B cell (primary cell): Measurements from ENCODE around the gene KRT20. TPM values are rescaled to one million over a fixed set of nuclear protein-coding genes. Genes with fewer than 3 reads are reported as not detected.

Source experiments
- ATAC-seq: fragments of 200-7000 bp; cut with Tn5 transposase; one replicate; pipeline ENCODE4 v1.10.0; 2021; ENCODE audit warnings: low read depth, mild to moderate bottlenecking, moderate number of reproducible peaks, moderate library complexity
- CTCF ChIA-PET: fragments of 350-600 bp; sonication (Branson Sonifier 250); formaldehyde crosslinking; loops from one replicate; lab custom pipeline; 2021; ENCODE audit warnings: antibody characterized with exemption, inconsistent platforms; lab: Charles Lee
- POLR2A ChIA-PET: fragments of 350-600 bp; sonication (Branson Sonifier 250); formaldehyde crosslinking; loops from one replicate; lab custom pipeline; 2021; ENCODE audit warnings: antibody characterized with exemption; lab: Charles Lee
- DNase-seq: peaks from one replicate; pipeline ENCODE4 v3.0.0; 2013
- H2AFZ ChIP-seq: 2 replicates; pipeline ENCODE4 v1.6.1; 2012; ENCODE audit warnings: mild to moderate bottlenecking, low read depth, low read length; ENCODE audit not compliant: insufficient read depth, poor library complexity, severe bottlenecking
- H3K27ac ChIP-seq, 2 donors: 1 replicate in 1 of 2; 2 replicates in 1 of 2; pipeline ENCODE4 v1.5.1; 2012 to 2013; ENCODE audit warnings: low read length in 2 of 2, mild to moderate bottlenecking in 2 of 2, moderate library complexity in 1 of 2
- H3K27me3 ChIP-seq, 4 experiments: fragments of 200-600 bp in 1 of 4; sonication (generic) in 1 of 4; replicated peaks in 1 of 4; 1 replicate in 2 of 4; 2 replicates in 2 of 4; pipeline versions ENCODE4 v1.6.1 to v1.7.0; 2013 to 2016; ENCODE audit warnings: low read length in 3 of 4, mild to moderate bottlenecking in 2 of 4, mixed read lengths in 1 of 4, moderate library complexity in 1 of 4; ENCODE audit not compliant: insufficient read depth in 4 of 4, control insufficient read depth in 3 of 4; ENCODE audit errors: control extremely low read depth in 1 of 4
- H3K36me3 ChIP-seq, 2 experiments: replicated peaks in 1 of 2; 1 replicate in 1 of 2; 2 replicates in 1 of 2; pipeline versions ENCODE4 v1.6.1 to v1.7.1; 2013; ENCODE audit warnings: low read length in 1 of 2; ENCODE audit not compliant: insufficient read depth in 2 of 2, control insufficient read depth in 1 of 2; ENCODE audit errors: control extremely low read depth in 1 of 2, extremely low read depth in 1 of 2
- H3K4me1 ChIP-seq, 2 donors: fragments of 200-600 bp in 1 of 2; sonication (generic) in 1 of 2; 1 replicate in 1 of 2; 2 replicates in 1 of 2; pipeline versions ENCODE4 v1.5.1 to v1.6.1; 2013 to 2017; ENCODE audit warnings: low read length in 2 of 2; ENCODE audit not compliant: control insufficient read depth in 2 of 2, insufficient read depth in 2 of 2
- H3K4me2 ChIP-seq: replicated peaks from 2 replicates; pipeline ENCODE3; 2012; ENCODE audit warnings: mild to moderate bottlenecking, low read depth, low read length; ENCODE audit not compliant: poor library complexity, severe bottlenecking
- H3K4me3 ChIP-seq, 5 experiments: fragments of 200-600 bp in 1 of 5; sonication (generic) in 1 of 5; 1 replicate in 3 of 5; 2 replicates in 2 of 5; pipeline versions ENCODE4 v1.5.1 to v1.7.0; 2011 to 2016; ENCODE audit warnings: low read length in 4 of 5, mild to moderate bottlenecking in 4 of 5, low read depth in 2 of 5, control low read depth in 1 of 5, moderate library complexity in 1 of 5; ENCODE audit not compliant: insufficient read depth in 1 of 5; ENCODE audit errors: control extremely low read depth in 1 of 5, extremely low read depth in 1 of 5
- H3K79me2 ChIP-seq: fragments of 200-600 bp; sonication (generic); one replicate; pipeline ENCODE4 v1.6.0; 2016; ENCODE audit warnings: low read length; ENCODE audit not compliant: control insufficient read depth, insufficient read depth
- H3K9ac ChIP-seq: fragments of 200-600 bp; sonication (generic); 2 replicates; pipeline ENCODE4 v1.6.1; 2017; ENCODE audit warnings: mild to moderate bottlenecking, low read length, moderate library complexity
- H3K9me3 ChIP-seq, 3 donors: one replicate each; pipeline versions ENCODE4 v1.6.1 to v1.7.1; 2013; ENCODE audit warnings: low read length in 2 of 3; ENCODE audit not compliant: control insufficient read depth in 2 of 3, insufficient read depth in 1 of 3; ENCODE audit errors: control extremely low read depth in 1 of 3
- H4K20me1 ChIP-seq: 2 replicates; pipeline ENCODE4 v1.6.0; 2012; ENCODE audit warnings: mild to moderate bottlenecking, low read length; ENCODE audit not compliant: insufficient read depth, control insufficient read depth, poor library complexity, severe bottlenecking
- H3K27ac Mint-ChIP-seq: one replicate; pipeline ENCODE4 v1.8.0; 2021; ENCODE audit warnings: mixed read lengths
- H3K27me3 Mint-ChIP-seq: one replicate; pipeline ENCODE4 v1.8.0; 2021; ENCODE audit warnings: mixed read lengths
- H3K4me1 Mint-ChIP-seq: one replicate; pipeline ENCODE4 v1.8.0; 2021; ENCODE audit warnings: mixed read lengths
- H3K4me3 Mint-ChIP-seq: one replicate; pipeline ENCODE4 v1.8.0; 2021; ENCODE audit warnings: mixed read lengths
- H3K9me3 Mint-ChIP-seq: one replicate; pipeline ENCODE4 v1.8.0; 2022; ENCODE audit warnings: mixed read lengths; ENCODE audit not compliant: insufficient read depth
- CTCF ChIP-seq: fragments of 200-600 bp; IDR thresholded peaks from one replicate; pipeline ENCODE4 v1.8.0; 2022; ENCODE audit warnings: antibody characterized with exemption, mild to moderate bottlenecking
- EZH2 ChIP-seq: IDR thresholded peaks from 2 replicates; pipeline ENCODE4 v1.6.1; 2012; ENCODE audit warnings: borderline replicate concordance, low read depth, mild to moderate bottlenecking, moderate library complexity, low read length; ENCODE audit not compliant: insufficient read depth, poor library complexity, severe bottlenecking
- WGBS: methylation state at CpG from one replicate; pipeline ENCODE4 v1.1.5; 2013; ENCODE audit warnings: missing lambda C conversion rate; ENCODE audit not compliant: insufficient coverage; 5-methylcytosine and 5-hydroxymethylcytosine counted together
- intact Hi-C: fragments of 100-400 bp; cut with micrococcal nuclease; formaldehyde crosslinking; loops from one replicate; pipeline ENCODE4 v1.10.0; 2022
- polyA minus RNA-seq: library from RNA; depleted of rRNA, polyadenylated mRNA; stranded (reverse); fragments of >200 nt; gene quantifications from 2 replicates; pipeline ENCODE4 v1.2.3, GENCODE V29; 2012
- polyA plus RNA-seq: library from polyadenylated mRNA; depleted of rRNA; stranded (reverse); fragments of >200 nt; gene quantifications from 2 replicates; pipeline ENCODE4 v1.2.3, GENCODE V29; 2012
- total RNA-seq, 2 donors: library from RNA; stranded (reverse); fragments of 120-200 nt in 1 of 2; gene quantifications; 1 replicate in 1 of 2; 2 replicates in 1 of 2; pipeline versions ENCODE4 v1.2.3 to v1.2.4, GENCODE V29; 2013 to 2022

KRT20 gene
- total RNA-seq: not detected in 2 replicates
- not detected for total RNA-seq (2013)
- not detected in 2 replicates for polyA plus RNA-seq
- not detected in 2 replicates for polyA minus RNA-seq

- 93% methylated on average over 20 of the region's 23 CpGs for WGBS
- Histone ChIP-seq H3K27me3 (peaks cover 0 to 17% (median 11%) of the 10 kb centered on the region in 4 experiments), H3K9me3 (peaks cover 0 to 2% (median 0%) of the 10 kb centered on the region in 3 donors), H2AFZ (no peak within 1 kb of the TSS), H3K4me1 (peaks cover 0 to 6% of the 10 kb centered on the region in 2 donors), H3K9ac (no peak within 1 kb of the TSS), H3K4me3 (no peak within 1 kb of the TSS), H3K36me3 (no peaks in the 10 kb centered on the region), H3K79me2 (no peaks in the 10 kb centered on the region), H4K20me1 (no peaks in the 10 kb centered on the region), H3K4me2 (no peak within 1 kb of the TSS), H3K27ac (no peak within 1 kb of the TSS)
- Mint-ChIP-seq H3K27ac (no peak within 1 kb of the TSS), H3K4me3 (no peak within 1 kb of the TSS), H3K9me3 (no peaks in the 10 kb centered on the region), H3K4me1 (peaks cover 1% of the 10 kb centered on the region), H3K27me3 (peaks cover 44% of the 10 kb centered on the region)
- no peak for DNase-seq
- ChIA-PET CTCF (no interaction called here), POLR2A (no interaction called here)
- ATAC-seq: no peak
- no peak for TF ChIP-seq EZH2
- TF ChIP-seq CTCF: no peak
- intact Hi-C loops: no loop called here
Observed at GRCh38 chr17:40884708-40885512, at the start of gene KRT20. KRT20 (minus strand) TSS chr17:40885242; CDS start chr17:40885185, 57 bp downstream.

- TF ChIP-seq EZH2: no peak
- no peak for TF ChIP-seq CTCF
- H3K9me3 Mint-ChIP-seq: no peaks in the 10 kb centered on the region
- Histone ChIP-seq H3K27ac (no peak overlapping the region), H3K4me1 (no peaks in the 10 kb centered on the region), H3K79me2 (no peaks in the 10 kb centered on the region), H3K4me3 (no peak overlapping the region), H2AFZ (no peak overlapping the region), H3K27me3 (peaks cover 0 to 3% (median 1%) of the 10 kb centered on the region in 4 experiments), H3K36me3 (no peaks in the 10 kb centered on the region), H3K9me3 (no peaks in the 10 kb centered on the region), H3K9ac (no peak overlapping the region), H4K20me1 (no peaks in the 10 kb centered on the region), H3K4me2 (no peak overlapping the region)
- DNase-seq: no peak
- ChIA-PET CTCF (interaction anchor here (1.5 to 1.6 kb wide), 2 partner anchors 24 to 716 kb away, joined by 4 to 5 read pairs; no protein-coding TSS in a partner anchor), POLR2A (no interaction called here)
- H3K4me3 Mint-ChIP-seq: no peak overlapping the region
- ATAC-seq: no peak
- peaks cover 45% of the 10 kb centered on the region for H3K27me3 Mint-ChIP-seq
- no CpG with 5 or more reads among the region's 2 CpGs for WGBS
- no peak overlapping the region for H3K27ac Mint-ChIP-seq
- intact Hi-C loops: no loop called here
- no peaks in the 10 kb centered on the region for H3K4me1 Mint-ChIP-seq
Observed at GRCh38 chr17:40932608-40933007, 47.6 kb upstream of the KRT20 start.
